Measurements from ENCODE around the gene VSIR. TPM values are rescaled to one million over a fixed set of nuclear protein-coding genes. Genes with fewer than 3 reads are reported as not detected.

Gene VSIR
- total RNA-seq, 4 donors from 2014 or later, result 54.3 to 77.0 (median 61.6) TPM

DNA sequence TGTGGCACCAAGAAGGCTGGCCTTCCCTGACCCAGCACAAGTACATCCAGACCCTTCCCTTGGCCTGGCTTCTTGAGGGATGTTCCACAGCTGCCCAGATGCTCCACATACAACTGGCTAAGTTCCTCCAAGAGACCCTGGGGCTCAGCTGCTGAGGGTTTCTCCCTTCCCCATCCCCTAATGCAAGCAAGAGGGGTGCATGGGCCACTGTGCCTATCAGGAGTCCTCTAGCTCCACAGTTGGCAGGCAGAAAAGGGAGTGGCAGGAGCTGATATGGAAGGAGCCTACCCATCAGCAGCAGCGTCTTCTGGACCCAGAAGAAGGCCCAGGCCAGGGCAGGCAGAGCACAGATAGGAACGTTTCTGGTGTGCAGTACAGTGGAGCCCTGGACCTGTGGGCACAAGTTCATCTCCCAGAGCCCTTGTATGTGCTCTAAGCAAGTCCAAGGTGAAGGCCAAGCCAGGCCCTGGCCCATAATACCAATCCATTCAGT is 26.2 kb downstream of the VSIR start:
- intact Hi-C loops (cut with DNase I; ENCODE audit: low total_unique reads) (no loop called here), in situ Hi-C loops (cut with MboI; ENCODE audit: low pct_ligation_motif_present in 1 of 4, low pct_unique_long_range_greater_than_20kb in 1 of 4, low sequenced_read_pairs in 3 of 4) (no loop called here)
- H3K27me3 ChIP-seq, result no peaks in the 10 kb centered on the region
- H3K27ac ChIP-seq, result peak overlapping the region; percentile 83 to 91 (median 84)
- DNase-seq, result no peak
- no peaks in the 10 kb centered on the region for H3K36me3 ChIP-seq
- peaks cover 40 to 53% (median 43%) of the 10 kb centered on the region in 4 donors for H3K4me1 ChIP-seq
- TF ChIP-seq, protein P1, sequence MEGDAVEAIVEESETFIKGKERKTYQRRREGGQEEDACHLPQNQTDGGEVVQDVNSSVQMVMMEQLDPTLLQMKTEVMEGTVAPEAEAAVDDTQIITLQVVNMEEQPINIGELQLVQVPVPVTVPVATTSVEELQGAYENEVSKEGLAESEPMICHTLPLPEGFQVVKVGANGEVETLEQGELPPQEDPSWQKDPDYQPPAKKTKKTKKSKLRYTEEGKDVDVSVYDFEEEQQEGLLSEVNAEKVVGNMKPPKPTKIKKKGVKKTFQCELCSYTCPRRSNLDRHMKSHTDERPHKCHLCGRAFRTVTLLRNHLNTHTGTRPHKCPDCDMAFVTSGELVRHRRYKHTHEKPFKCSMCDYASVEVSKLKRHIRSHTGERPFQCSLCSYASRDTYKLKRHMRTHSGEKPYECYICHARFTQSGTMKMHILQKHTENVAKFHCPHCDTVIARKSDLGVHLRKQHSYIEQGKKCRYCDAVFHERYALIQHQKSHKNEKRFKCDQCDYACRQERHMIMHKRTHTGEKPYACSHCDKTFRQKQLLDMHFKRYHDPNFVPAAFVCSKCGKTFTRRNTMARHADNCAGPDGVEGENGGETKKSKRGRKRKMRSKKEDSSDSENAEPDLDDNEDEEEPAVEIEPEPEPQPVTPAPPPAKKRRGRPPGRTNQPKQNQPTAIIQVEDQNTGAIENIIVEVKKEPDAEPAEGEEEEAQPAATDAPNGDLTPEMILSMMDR (IDR thresholded peaks at IDR 0.05), result no peak
- TF ChIP-seq EP300 (IDR thresholded peaks at IDR 0.05; ENCODE audit: low read depth), result no peak
- TF ChIP-seq POLR2A (IDR thresholded peaks at IDR 0.05), result no peak
- no peak for TF ChIP-seq POLR2AphosphoS5 (IDR thresholded peaks at IDR 0.05)
- H3K4me3 ChIP-seq, result no peak overlapping the region
- 50% methylated on average over 2 of the region's 2 CpGs; no CpG with 5 or more reads in 1 of the 2 donors for WGBS, 2 donors (ENCODE audit: low coverage in 1 of 2)
- no peaks in the 10 kb centered on the region for H3K9me3 ChIP-seq

DNA sequence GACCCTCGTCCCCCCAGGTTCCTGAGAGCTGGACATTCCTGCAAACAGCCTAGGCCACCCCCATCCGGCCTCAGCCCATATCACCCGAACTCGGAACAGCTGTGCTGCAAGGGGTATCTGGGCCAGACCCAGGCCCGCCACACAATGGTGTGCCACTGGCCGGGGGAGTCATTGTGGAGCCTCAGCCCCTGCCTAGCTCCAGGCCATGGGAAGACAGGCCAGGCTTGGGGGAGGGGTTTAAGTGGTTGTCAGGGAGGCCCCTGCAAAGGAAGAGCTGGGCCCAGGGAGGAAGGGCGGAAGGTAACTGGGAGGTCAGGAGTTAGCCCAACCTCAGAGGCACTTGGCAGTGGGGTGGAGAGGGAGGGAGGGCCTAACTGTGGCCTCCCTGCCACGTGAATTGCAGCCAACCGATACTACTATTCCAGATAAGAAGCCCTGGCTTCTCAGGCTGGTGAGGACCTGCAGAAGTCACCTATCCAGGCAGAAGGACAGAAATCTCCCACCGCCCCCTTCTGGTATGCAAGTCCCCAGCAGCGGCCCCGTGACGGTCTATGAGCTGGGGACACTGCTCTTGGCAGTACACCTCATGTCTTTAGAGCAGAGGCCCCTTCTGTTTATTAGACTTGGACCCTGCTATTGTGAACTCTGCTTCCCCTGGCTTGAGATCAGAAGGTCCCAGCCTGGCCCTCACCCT is 26.8 kb downstream of the VSIR start:
- Histone ChIP-seq H3K36me3 (no peaks in the 10 kb centered on the region), H3K27ac (peak overlapping the region; percentile 83 to 91 (median 84)), H3K9me3 (no peaks in the 10 kb centered on the region), H3K4me3 (no peak overlapping the region), H3K4me1 (peaks cover 40 to 50% (median 41%) of the 10 kb centered on the region in 4 donors), H3K27me3 (no peaks in the 10 kb centered on the region)
- WGBS, 2 donors (ENCODE audit: low coverage in 1 of 2), result 44 to 68% methylated on average over 6 to 13 of the region's 13 CpGs
- intact Hi-C loops (cut with DNase I; ENCODE audit: low total_unique reads), result no loop called here
- in situ Hi-C loops (cut with MboI; ENCODE audit: low pct_ligation_motif_present in 1 of 4, low pct_unique_long_range_greater_than_20kb in 1 of 4, low sequenced_read_pairs in 3 of 4), result no loop called here
- TF ChIP-seq POLR2A (IDR thresholded peaks at IDR 0.05) (no peak), POLR2AphosphoS5 (IDR thresholded peaks at IDR 0.05) (no peak), EP300 (IDR thresholded peaks at IDR 0.05; ENCODE audit: low read depth) (no peak)
- TF ChIP-seq, protein P1 (IDR thresholded peaks at IDR 0.05), result no peak
- peak; percentile 57 for DNase-seq

DNA sequence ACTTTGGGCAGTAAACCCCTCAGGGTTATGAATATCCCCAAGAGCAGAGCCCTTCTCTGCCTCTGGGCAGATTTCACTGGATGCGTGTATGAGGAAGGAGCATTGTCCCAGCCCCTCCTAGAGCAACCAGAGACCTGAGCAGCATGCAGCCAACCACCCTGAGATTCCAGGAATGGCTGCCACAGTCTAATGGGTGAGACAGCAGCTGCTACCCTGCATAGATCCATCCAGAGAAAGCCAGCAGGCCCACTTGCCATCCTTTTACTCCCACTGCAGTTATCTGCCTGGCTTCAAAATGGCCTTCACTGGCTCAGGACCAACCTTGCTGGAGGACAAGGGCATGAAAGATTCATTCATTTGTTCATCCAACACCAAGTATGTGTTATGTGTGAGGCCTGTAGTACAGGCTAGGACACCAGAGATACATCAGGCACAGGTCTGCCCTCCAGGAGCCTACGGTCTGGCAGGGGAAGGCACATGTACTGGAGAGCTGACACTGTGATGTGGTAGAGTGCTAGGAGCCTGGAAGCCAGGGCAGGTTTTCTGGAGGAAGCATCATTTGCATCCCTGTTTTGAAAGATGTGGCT is 27.6 kb downstream of the VSIR start:
- Histone ChIP-seq H3K36me3 (no peaks in the 10 kb centered on the region), H3K4me1 (peaks cover 40 to 50% (median 42%) of the 10 kb centered on the region in 4 donors), H3K9me3 (no peaks in the 10 kb centered on the region), H3K27me3 (no peaks in the 10 kb centered on the region), H3K4me3 (no peak overlapping the region), H3K27ac (peak overlapping the region; percentile 83 to 91 (median 84))
- DNase-seq, result no peak
- in situ Hi-C loops (cut with MboI; ENCODE audit: low pct_ligation_motif_present in 1 of 4, low pct_unique_long_range_greater_than_20kb in 1 of 4, low sequenced_read_pairs in 3 of 4) (no loop called here), intact Hi-C loops (cut with DNase I; ENCODE audit: low total_unique reads) (no loop called here)
- 91% methylated on average over 2 of the region's 2 CpGs; no CpG with 5 or more reads in 1 of the 2 donors for WGBS, 2 donors (ENCODE audit: low coverage in 1 of 2)
- TF ChIP-seq EP300 (IDR thresholded peaks at IDR 0.05; ENCODE audit: low read depth) (no peak), POLR2AphosphoS5 (IDR thresholded peaks at IDR 0.05) (no peak), POLR2A (IDR thresholded peaks at IDR 0.05) (no peak)
- TF ChIP-seq, protein P1 (IDR thresholded peaks at IDR 0.05), result no peak

DNA sequence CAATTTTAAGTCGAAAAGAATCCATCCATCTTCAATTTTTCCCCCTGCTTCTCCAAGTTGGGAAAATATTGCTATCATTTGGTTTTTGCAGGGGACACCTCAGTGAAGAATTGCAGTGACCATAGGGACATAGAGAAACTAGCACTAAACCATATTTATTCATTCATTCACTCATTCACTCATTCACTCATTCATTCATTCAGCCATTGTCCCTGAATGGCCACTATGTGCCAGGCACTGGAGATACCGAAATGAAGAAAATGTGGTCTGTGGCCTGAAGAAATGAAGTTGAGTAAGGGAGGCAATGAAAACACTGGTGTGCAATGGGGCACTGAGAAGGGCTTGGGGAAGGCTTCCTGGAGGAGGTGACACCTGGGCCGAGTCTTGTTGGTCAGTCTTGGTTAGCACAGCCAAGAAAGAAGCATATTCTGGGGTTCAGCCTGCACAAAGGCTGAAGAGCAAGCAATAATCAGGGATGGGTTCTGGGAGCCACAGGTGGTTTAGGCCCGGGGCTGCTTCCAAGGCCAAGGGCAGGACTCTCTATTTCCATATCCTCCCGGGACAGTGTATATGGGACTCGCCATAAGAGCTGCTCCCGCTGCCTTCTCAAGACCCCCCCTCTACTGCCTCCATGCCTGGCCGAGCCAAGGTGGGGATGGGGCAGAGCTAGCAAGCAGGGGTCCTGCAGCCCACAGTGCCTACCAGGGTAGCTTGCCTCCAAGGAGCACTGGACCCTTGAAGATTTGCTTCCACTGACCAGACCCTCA is 28.2 kb downstream of the VSIR start:
- DNase-seq, result no peak
- peaks cover 40 to 50% (median 47%) of the 10 kb centered on the region in 4 donors for H3K4me1 ChIP-seq
- H3K36me3 ChIP-seq, result no peaks in the 10 kb centered on the region
- in situ Hi-C loops (cut with MboI; ENCODE audit: low pct_ligation_motif_present in 1 of 4, low pct_unique_long_range_greater_than_20kb in 1 of 4, low sequenced_read_pairs in 3 of 4), result no loop called here
- H3K4me3 ChIP-seq, result no peak overlapping the region
- no peak for TF ChIP-seq POLR2A (IDR thresholded peaks at IDR 0.05)
- TF ChIP-seq, protein P1 (IDR thresholded peaks at IDR 0.05), result no peak
- no peak for TF ChIP-seq POLR2AphosphoS5 (IDR thresholded peaks at IDR 0.05)
- TF ChIP-seq EP300 (IDR thresholded peaks at IDR 0.05; ENCODE audit: low read depth), result no peak
- 92 to 100% methylated on average over 2 to 8 of the region's 8 CpGs for WGBS, 2 donors (ENCODE audit: low coverage in 1 of 2)
- H3K27me3 ChIP-seq, result no peaks in the 10 kb centered on the region
- H3K9me3 ChIP-seq, result no peaks in the 10 kb centered on the region
- no peak overlapping the region for H3K27ac ChIP-seq
- intact Hi-C loops (cut with DNase I; ENCODE audit: low total_unique reads), result no loop called here

Measured in transverse colon (tissue), 4 donors.